ENCODE results near the gene ACTG1.

The ACTG1 gene

GRCh38 chr17:81544281-81544974 lies 31.8 kb upstream of the ACTG1 start:
- DNase-seq = no peak

GRCh38 chr17:81543756-81544155 lies 31.2 kb upstream of the ACTG1 start:
- DNase-seq = no peak

- DNase-seq = no peak
Observed at GRCh38 chr17:81543339-81543675, 30.7 kb upstream of the ACTG1 start.

GRCh38 chr17:81542431-81543338 lies 30.1 kb upstream of the ACTG1 start:
- DNase-seq = no peak

- DNase-seq = no peak
Observed at GRCh38 chr17:81541123-81541522, 28.5 kb upstream of the ACTG1 start.

GRCh38 chr17:81540676-81541027 lies 28.1 kb upstream of the ACTG1 start:
- DNase-seq = no peak

GRCh38 chr17:81539961-81540675 lies 27.5 kb upstream of the ACTG1 start:
- DNase-seq = no peak

- DNase-seq = no peak
Observed at GRCh38 chr17:81539571-81539900, 26.9 kb upstream of the ACTG1 start.

- DNase-seq = no peak
Observed at GRCh38 chr17:81538651-81539570, 26.3 kb upstream of the ACTG1 start.

GRCh38 chr17:81537856-81538555 lies 25.4 kb upstream of the ACTG1 start:
- DNase-seq = no peak

GRCh38 chr17:81537343-81537855 lies 24.8 kb upstream of the ACTG1 start:
- no peak for DNase-seq

GRCh38 chr17:81536299-81537290 lies 24.0 kb upstream of the ACTG1 start:
- DNase-seq = no peak

GRCh38 chr17:81535480-81536298 lies 23.1 kb upstream of the ACTG1 start:
- DNase-seq = no peak

GRCh38 chr17:81535007-81535328 lies 22.4 kb upstream of the ACTG1 start:
- DNase-seq = no peak

GRCh38 chr17:81534157-81535006 lies 21.8 kb upstream of the ACTG1 start:
- DNase-seq = no peak

- no peak for DNase-seq
Observed at GRCh38 chr17:81533339-81534141, 20.9 kb upstream of the ACTG1 start.

GRCh38 chr17:81532490-81533287 lies 20.1 kb upstream of the ACTG1 start:
- DNase-seq = no peak

Data from fibroblast of skin of right biceps (primary cell).